OCI-LY3 (cell line): ENCODE results near the gene CCDC28A.

Source experiments
- EZH2phosphoT487 ChIP-seq: fragments of 200-600 bp; shearing (Covaris generic); IDR thresholded peaks from 2 replicates; pipeline ENCODE4 v1.6.1; 2018; ENCODE audit warnings: antibody characterized with exemption, mixed run types, low read depth
- TF ChIP-seq, protein P1 (sequence below): fragments of 200-600, 300-600 bp; sonication (generic); IDR thresholded peaks from 2 replicates; pipeline ENCODE4 v1.5.1; 2014; ENCODE audit warnings: antibody characterized with exemption, low read length, low read depth

- TF ChIP-seq, protein P1, sequence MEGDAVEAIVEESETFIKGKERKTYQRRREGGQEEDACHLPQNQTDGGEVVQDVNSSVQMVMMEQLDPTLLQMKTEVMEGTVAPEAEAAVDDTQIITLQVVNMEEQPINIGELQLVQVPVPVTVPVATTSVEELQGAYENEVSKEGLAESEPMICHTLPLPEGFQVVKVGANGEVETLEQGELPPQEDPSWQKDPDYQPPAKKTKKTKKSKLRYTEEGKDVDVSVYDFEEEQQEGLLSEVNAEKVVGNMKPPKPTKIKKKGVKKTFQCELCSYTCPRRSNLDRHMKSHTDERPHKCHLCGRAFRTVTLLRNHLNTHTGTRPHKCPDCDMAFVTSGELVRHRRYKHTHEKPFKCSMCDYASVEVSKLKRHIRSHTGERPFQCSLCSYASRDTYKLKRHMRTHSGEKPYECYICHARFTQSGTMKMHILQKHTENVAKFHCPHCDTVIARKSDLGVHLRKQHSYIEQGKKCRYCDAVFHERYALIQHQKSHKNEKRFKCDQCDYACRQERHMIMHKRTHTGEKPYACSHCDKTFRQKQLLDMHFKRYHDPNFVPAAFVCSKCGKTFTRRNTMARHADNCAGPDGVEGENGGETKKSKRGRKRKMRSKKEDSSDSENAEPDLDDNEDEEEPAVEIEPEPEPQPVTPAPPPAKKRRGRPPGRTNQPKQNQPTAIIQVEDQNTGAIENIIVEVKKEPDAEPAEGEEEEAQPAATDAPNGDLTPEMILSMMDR = no peak
- no peak for TF ChIP-seq EZH2phosphoT487
Measured at GRCh38 chr6:138782243-138782642, 8.7 kb downstream of the CCDC28A start.
